Neural cell (in vitro differentiated cells): ENCODE measurements around the gene ACTN1.

Source experiments
- EP300 ChIP-seq: fragments of 450-650 bp; conservative IDR thresholded peaks from 2 replicates; pipeline ENCODE4 v1.6.1; 2014; ENCODE audit warnings: antibody characterized with exemption, mild to moderate bottlenecking, moderate library complexity; ENCODE audit not compliant: poor library complexity, severe bottlenecking
- MXI1 ChIP-seq: fragments of 450-650 bp; conservative IDR thresholded peaks from 2 replicates; pipeline ENCODE4 v1.6.1; 2014; ENCODE audit warnings: antibody characterized with exemption, mild to moderate bottlenecking; ENCODE audit not compliant: poor library complexity, severe bottlenecking
- POLR2AphosphoS5 ChIP-seq: IDR thresholded peaks from 2 replicates; pipeline ENCODE4 v1.6.1; 2012
- TF ChIP-seq, protein P1 (sequence below): fragments of 450-650 bp; IDR thresholded peaks from 2 replicates; pipeline ENCODE4 v1.5.1; 2014; ENCODE audit warnings: antibody characterized with exemption, mild to moderate bottlenecking, moderate library complexity; ENCODE audit not compliant: poor library complexity, severe bottlenecking
- TF ChIP-seq, protein P2 (sequence below): IDR thresholded peaks from 2 replicates; pipeline ENCODE4 v1.6.1; 2012; ENCODE audit warnings: borderline replicate concordance

DNA sequence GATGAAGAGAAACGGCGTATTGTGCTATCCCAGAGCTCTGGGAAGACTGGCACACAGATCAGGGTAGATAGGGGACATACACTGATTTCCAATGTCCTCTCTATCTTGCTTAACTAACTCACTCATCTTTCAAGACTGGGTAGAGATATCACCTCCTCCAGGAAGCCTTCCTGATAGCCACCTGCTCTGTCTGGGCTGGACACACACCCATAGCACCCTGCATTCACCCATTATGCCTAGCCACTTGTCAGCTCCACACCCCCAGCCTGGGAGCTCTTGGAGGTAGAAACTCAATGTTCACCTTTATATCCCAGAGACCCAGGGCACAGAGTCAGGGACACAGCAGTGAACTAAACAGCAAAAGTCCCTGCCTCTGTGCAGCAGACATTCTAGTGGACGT, 52.0 kb downstream of the ACTN1 start:
- TF ChIP-seq POLR2AphosphoS5 (no peak), EP300 (no peak), MXI1 (no peak)
- TF ChIP-seq, protein P1, sequence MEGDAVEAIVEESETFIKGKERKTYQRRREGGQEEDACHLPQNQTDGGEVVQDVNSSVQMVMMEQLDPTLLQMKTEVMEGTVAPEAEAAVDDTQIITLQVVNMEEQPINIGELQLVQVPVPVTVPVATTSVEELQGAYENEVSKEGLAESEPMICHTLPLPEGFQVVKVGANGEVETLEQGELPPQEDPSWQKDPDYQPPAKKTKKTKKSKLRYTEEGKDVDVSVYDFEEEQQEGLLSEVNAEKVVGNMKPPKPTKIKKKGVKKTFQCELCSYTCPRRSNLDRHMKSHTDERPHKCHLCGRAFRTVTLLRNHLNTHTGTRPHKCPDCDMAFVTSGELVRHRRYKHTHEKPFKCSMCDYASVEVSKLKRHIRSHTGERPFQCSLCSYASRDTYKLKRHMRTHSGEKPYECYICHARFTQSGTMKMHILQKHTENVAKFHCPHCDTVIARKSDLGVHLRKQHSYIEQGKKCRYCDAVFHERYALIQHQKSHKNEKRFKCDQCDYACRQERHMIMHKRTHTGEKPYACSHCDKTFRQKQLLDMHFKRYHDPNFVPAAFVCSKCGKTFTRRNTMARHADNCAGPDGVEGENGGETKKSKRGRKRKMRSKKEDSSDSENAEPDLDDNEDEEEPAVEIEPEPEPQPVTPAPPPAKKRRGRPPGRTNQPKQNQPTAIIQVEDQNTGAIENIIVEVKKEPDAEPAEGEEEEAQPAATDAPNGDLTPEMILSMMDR, result no peak
- TF ChIP-seq, protein P2, sequence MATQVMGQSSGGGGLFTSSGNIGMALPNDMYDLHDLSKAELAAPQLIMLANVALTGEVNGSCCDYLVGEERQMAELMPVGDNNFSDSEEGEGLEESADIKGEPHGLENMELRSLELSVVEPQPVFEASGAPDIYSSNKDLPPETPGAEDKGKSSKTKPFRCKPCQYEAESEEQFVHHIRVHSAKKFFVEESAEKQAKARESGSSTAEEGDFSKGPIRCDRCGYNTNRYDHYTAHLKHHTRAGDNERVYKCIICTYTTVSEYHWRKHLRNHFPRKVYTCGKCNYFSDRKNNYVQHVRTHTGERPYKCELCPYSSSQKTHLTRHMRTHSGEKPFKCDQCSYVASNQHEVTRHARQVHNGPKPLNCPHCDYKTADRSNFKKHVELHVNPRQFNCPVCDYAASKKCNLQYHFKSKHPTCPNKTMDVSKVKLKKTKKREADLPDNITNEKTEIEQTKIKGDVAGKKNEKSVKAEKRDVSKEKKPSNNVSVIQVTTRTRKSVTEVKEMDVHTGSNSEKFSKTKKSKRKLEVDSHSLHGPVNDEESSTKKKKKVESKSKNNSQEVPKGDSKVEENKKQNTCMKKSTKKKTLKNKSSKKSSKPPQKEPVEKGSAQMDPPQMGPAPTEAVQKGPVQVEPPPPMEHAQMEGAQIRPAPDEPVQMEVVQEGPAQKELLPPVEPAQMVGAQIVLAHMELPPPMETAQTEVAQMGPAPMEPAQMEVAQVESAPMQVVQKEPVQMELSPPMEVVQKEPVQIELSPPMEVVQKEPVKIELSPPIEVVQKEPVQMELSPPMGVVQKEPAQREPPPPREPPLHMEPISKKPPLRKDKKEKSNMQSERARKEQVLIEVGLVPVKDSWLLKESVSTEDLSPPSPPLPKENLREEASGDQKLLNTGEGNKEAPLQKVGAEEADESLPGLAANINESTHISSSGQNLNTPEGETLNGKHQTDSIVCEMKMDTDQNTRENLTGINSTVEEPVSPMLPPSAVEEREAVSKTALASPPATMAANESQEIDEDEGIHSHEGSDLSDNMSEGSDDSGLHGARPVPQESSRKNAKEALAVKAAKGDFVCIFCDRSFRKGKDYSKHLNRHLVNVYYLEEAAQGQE, result no peak
